DLD1 (cell line): ENCODE measurements around the gene TBC1D2B.
"Not testable (repeated sequence)": the region's sequence is repeated elsewhere in the genome, so short reads cannot be mapped to it uniquely, and the experiment has no call there.

ENCODE experiments used
- in situ Hi-C: cut with HindIII; loops from 2 replicates; pipeline ENCODE4 v1.10.0; 2017; ENCODE audit warnings: low sequenced_read_pairs

TBC1D2B gene

DNA sequence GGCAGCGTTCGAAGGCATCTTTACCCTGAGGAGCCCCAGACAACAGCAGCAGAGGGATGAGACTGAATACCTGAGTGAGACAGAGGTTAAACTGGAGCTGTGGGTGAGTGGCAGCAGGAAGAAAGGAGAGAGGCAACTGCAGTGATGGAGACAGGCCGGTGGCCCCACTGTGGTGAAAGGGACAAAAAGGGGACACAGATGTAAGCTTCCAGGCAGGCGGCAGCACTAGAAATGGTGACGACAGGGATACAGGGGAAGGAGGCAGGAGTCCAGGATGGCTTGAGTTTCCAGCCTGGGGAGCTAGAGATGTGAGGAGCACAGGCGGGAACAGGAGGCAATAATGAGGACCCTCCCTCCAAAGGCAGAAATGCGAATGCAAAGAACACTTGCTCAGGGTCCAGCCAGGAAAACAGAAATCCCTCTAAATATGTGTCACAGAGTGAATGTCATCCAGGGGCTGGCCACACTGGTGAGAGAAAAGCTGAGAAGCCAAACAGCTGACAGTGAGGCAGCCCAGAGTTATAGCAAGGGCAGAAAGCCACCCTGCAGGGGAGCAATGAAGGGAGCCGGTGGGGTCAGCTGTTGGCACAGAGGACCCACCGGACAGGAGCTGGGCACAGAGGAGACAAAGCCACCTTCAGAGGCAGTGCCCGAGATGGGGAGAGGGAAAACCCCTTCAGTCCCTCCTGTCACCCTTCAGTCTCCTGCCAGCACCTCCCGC, 70.1 kb downstream of the TBC1D2B start:
- in situ Hi-C loops, result no loop called here

DNA sequence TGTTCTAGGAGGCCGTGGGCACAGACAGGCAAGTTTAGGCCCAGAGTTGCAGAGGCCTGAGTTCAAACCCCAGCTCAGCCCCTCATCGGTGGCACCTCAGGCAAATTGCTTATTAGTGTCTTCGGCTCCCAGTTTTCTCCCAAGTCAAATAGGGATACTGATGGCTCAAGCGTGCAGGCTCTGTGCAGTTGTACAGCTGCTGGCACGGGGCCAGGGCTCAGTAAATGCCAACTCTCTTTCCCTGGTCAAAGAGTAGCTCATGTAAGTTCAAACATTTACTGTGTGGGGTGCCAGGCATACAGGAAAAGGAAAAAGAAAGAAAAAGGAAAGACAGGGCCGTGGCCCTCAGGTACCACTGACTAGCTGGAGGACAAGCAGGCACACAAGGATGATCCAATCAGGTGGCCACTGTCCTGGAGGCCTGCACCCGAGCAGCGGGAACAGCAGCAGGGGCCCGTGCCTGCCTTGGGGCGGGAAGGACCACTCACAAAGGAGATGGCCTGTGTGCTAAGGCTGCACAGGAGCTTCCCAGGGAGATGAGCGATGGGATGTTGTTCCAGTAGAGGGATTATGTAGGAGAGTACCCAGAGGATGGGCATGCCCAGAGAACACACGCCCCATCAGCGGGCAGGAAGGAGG, 70.8 kb downstream of the TBC1D2B start:
- in situ Hi-C loops, result no loop called here

DNA sequence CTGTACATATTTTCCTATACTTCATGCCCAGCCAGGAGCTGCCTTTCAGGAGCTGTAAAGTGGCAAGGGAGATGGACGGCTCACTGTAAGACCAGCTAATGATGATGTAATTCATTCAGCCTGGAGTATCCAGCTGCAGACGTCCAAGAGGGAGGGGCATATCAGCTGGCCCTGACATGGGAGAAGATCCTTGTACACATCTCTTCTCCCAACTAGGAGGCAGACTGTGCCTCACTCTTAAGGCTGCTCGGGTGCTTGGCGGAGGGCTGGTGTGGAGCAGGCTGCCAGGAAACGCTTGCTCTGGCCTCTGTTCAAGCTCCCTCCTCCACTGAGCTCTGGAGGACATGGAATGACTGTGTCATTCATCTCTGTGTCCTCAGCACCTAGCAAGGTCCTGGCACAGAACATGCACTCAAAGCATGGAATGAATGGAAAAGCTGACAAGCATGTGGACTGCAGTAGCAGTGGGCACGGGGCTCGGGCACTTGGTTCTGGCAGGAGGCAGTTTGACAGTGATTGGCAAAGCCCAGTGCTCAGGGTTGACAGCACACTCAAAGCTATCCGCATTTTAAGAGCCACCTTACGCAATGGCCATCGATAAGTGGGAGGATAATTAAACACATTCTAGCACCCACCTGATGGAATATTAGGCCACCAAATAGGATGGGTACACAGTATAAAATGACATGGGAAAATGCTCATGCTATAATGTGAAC, 72.4 kb downstream of the TBC1D2B start:
- in situ Hi-C loops, result no loop called here

DNA sequence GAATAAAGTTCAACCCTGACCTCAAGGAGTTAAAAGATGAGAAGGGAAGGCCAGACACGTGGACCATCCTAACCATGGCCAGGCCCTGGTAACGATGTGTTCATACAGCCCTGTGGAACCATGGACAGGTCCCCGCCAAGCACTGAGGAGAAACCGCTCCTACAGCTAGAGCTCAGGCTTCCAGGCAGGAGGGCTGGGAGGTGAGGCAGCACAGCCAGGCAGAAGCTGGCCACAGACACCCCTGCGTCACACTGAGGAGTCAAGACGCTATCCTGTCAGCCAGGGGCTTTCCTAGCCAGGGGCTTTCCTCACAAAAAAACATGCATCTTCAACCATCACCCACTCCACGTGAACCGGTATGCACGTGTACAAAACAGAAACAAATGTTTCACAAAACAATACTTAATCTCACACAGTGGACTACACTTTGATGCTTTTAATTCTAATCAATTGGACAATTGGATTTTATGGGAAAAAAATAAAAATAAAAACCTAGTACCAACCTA, 73.2 kb downstream of the TBC1D2B start:
- in situ Hi-C loops, result no loop called here

DNA sequence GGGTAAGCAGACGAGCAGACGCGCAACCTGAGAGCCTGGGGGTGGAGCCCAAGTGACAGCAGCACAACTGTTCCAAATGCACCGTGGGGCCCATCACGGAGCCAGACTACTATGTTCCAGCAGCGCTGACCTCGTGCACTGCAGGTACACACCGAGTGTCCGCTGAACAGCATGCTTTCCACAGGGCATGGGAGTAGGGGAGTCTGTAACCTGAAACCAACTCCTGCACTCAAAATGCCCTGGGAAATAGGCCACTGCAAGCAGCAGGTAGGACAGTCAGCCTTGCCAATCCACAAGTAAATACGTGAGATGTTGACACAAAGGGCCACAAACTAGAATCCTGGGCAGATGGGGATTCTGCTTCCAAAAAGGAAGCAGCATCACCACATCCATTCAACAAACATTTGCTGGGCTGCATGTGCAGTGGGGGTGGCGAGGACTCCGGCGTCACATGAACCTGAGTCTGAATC, 73.9 kb downstream of the TBC1D2B start:
- in situ Hi-C loops, result no loop called here

DNA sequence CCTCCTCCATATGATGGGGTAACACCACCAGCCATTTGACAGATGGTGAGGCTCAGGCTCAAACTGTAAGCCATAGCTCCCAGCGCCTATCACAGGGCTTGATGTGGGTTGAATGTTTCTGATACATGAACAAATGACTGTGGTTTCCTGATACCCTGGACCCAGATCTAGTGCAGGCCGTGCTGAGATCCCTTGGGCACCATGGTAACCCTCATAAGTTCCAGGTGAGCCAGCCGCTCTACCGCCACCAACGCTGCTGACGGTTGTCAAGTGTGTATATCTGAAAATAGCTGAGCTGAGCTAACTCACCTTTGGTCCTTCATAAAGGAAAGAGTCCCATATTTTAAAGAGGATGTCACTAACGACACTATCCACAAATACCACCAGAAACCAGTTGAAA, 74.5 kb downstream of the TBC1D2B start:
- in situ Hi-C loops, result no loop called here

DNA sequence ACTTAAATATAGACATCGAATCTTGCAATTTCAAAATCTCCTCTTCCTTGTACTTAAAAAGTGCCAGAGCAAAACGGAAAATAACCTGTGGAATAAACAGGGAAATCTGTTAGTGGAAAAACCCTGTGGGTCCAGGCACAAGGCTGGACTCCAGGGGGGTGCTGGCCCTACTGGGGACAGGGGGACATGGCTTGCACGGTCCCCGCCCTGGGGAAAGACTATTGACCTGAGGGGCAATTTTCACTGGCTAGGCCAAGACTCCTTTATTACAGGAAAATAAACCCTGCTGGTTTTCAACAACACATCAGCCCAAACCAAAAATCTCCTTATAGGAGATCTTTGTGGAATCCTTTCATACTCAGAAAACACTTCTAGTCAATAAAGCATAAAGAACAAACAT, 75.9 kb downstream of the TBC1D2B start:
- in situ Hi-C loops, result no loop called here

DNA sequence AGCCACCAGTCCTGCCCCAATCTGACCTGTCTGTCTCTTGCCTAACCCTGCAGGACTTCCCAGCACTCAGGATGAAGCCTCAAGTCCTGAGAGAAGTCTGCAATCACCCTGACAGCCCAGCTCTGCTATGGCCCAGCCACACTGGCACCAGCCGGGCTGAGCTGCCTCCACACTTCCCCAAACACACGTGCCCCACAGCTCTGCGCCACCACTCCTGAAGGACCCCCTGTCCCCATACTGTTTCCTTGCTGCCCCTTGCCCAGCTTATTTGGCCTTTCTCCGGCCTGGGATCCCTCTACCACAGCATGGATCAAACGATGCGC, 76.6 kb downstream of the TBC1D2B start:
- in situ Hi-C loops, result no loop called here

DNA sequence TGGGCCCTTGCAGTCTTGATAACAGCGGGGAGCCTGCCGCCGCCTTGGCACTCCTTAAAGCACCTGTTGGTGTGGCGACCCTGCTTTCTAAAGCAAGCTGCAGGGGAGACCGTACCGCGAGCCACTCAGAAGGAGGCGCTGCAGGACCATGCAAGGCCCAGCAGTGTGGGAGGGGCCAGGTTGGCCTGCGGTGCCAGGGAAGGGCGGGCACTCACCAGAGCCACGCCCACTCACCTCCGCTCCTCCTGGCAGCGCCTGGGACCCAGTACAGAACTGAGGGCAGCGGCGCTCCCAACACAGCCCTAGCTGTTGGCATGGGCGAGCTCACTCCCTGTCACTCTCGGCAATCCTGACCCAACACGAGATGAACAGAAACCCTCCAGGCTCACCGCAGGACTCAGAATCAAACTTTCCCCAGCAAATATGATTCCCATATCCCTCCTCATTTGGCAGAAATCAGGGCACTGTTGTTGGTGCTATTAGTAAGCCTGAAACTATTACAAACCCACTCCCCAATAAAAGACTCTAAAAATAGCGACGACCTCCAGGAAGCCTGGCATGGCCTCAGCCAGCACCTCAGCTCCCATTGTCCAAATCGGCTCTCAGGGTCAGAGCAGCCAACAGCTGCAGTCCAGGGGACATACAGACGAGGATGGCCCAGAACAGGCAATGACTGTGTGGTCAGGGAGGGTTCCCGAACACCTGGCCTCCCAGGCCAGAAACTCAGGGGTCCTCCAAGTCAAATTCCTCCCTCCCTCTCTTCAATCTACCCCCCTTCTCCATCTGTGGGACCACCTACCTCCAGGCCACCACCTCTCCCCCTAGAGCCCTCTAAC, 77.2 kb downstream of the TBC1D2B start:
- in situ Hi-C loops, result no loop called here

DNA sequence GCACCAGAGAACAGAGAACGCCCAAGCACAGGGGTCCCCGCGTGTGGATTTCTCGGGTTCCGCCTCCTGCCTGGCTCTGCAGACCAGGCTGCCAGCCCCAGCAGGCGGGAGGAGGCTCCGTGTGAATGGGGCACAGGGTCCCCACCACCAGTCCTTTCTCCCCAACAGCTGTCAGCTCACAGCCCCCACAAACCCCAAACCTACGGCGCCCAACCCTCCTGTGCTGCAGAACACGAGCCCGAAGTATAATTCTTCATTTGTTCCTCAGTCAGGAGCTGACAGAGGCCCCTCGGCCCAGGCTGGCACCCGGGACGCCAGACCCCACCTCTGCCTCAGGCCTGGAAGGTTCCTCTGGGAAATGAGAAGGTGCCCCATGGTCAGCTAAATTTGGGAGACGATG, 78.0 kb downstream of the TBC1D2B start:
- in situ Hi-C loops, result no loop called here

DNA sequence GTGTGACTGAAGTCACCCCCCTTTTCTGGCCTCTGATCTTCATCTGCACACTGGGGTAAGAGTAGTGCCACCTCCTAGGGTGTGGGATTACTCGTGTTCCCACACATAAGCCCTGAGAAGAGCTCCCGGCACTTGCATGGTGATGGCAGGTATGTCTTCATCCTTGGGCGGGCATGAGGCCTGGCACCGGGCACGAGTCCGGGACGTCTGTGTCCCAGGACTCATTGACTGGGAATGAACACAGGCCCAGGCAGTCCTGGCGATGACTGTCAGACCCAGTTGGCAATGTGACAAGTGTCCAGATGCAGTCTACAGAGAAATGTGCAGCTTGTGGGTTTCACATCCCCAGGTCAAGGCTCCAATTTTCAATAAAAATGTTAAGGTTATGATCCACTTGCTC, 78.9 kb downstream of the TBC1D2B start:
- in situ Hi-C loops, result no loop called here

DNA sequence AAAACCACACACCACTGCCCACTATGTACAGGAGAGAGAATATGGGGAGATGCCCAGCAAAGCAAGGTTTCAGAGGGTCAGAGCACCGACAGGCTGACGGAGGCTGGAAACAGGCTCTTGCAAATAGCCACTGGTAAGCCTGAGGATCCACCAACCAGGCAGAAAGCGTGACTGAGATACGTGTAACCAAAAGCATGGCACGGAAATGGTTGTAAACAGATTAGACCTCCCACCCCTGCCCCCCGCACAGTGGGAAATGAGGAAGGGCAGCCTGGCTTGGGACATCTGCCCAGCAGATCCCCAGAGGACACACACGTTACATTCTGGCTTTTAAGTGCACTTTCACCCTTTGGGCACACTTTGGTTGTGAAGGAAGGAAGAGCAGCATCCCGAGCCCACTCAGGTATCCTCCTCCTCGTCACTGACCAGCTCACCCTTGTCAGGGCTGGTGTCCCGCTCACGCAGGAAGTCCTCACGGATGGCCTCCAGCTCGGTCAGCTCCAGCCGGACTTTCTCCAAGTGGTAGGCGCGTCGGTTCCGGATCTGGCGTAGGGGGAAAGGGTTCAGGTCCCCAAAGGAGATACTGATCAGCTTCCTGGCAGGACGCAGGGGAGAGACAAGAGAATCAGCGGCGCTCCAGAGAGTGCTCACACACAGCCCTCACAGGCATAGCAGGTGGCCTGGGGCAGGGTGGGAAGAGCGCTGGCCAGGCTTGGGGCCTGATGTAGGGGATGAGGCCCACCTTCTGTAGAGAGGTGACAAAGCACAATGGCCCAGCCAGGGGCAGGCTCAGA, 79.6 kb downstream of the TBC1D2B start:
- in situ Hi-C loops, result not testable (repeated sequence)

DNA sequence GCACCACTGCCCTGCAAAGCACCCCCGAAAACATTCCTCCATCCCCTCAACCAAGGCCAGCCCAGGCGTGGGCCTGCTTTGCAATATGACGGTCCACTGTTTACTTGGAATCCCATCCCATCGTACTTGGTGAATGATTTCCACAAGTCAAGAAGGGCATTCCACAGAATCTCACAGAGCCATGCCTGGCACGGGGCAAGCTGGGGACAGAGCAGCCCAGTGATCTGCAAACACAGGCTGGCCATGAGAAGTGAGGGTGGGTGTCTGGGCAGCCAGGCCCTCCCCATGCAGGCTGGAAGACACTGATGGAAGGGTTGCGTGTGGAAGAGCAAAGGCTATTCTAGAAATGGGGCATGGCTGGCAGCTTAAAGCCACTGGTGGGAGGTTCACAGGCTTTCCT, 80.3 kb downstream of the TBC1D2B start:
- in situ Hi-C loops, result not testable (repeated sequence)

DNA sequence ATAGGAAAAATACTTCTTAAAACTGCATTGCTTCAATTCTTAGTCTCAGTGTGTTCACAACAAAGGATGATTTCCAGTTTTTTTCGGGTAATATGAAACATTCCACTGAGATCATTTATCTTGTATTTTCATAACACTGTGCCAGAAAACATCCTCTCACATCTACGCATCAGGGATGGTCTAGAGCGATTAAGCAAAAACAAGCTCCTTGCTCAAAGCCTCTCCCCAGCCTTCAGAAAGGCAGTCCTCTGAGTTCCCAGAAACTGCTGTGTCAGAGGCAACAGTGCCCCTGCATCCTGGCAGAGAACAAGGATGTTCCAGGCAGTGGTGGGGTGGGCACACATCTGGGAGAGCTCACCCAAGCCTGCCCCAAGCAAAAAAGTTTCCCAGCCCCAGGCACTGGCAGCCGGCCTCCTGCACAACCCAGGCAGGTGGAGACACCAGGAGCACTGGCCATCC, 80.8 kb downstream of the TBC1D2B start:
- in situ Hi-C loops, result not testable (repeated sequence)

DNA sequence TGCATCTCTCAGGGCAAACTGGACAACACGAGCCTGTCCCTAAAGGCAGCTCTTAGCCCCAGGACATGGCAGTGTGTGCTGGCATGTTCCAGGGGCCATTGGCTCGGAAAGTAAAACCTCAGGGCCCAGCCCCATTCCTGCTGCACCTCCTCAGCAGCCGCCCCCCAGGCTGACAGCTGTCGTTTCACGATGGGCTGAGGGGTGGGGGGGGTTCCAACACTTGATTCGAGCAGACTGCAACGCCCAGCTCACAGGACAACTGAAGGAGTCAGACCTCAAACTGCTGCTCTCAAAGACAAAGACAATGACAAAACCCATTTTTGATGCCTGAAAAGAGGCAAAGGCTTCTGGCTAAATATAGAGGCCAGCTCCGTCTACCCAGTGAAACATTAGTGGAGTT, 81.3 kb downstream of the TBC1D2B start:
- in situ Hi-C loops, result not testable (repeated sequence)

DNA sequence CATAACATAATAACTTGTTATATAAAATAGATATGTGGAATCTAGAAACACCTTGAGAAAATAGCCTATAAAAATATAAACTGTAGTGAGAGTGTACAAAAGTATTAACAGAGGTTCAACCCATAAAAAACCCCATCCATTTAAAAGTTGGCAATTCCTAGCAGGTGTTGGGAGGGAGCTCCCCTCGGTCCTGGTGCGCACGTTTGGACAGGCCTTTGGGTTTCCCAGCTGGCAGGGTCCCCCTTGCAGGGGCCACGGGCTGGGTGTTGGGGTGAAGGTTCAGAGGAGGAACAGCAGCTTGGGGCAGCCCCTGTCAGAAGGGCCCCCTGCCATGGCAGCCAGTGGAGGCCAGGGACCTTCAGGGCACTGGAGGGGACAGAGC, 82.0 kb downstream of the TBC1D2B start:
- in situ Hi-C loops, result not testable (repeated sequence)

DNA sequence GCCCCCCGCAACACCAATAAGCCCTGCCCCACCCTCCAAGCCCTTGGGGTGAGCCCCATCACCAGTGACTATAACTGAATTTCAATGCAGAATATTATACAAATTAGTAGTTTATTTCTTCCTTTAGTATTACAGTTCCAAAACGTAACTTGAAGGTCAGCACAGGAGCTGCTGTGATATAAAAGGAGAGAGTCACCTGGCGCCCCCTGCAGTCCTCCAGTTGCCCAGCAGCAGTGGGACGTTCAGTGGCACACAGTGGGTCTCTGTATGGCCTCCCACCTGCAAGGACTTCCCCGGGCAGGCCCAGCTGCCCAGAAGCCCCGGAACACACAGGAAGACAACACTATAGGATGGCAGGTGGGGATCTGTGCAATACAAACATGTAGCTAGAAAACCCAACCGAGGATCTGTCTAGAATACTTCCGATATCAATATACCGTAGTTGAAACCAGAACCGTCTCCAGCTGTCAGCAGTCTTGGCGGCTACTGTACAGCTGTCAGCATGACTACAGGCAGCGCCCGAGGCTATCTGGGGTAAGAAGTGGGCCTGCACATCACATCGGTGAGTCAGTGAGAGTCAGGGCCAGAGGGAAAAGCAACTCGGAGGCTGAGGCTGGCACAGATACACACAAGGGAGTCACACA, 82.5 kb downstream of the TBC1D2B start:
- in situ Hi-C loops, result not testable (repeated sequence)

DNA sequence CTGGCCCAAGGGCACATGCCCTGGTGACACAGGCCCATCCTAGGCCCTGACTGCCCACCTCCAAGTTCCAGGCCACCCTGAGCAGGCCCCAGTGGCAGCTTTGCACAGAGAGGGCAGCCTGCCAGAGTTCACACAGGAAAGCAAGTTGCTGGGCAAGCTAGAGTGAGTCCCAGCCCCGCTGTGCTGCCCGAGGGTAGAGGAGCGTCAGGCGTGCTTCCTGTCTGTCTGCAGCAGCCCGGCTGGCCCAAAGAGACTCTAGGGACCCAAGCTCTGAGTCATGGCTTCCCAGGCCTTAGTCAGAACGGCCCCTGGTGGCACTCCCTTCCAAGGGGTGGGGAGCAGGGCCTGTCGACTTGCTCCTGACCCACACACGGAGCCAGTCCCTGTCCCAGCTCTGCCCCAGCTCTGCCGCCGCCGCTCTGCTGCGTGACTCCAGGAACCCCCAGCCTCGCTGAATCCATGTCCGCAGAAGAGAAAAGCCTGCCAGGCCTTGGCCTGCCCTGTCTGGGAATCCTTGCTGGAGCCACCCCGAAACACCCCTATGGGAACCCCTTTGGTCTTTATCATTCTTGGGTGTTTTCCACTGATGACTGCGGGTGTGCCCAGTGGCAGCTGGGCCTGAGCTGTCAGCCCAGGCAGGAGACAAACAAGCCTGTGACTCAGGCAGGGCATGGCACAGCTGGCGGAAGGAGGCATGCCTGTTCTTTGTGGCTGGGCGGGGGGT, 83.4 kb downstream of the TBC1D2B start:
- in situ Hi-C loops, result not testable (repeated sequence)

DNA sequence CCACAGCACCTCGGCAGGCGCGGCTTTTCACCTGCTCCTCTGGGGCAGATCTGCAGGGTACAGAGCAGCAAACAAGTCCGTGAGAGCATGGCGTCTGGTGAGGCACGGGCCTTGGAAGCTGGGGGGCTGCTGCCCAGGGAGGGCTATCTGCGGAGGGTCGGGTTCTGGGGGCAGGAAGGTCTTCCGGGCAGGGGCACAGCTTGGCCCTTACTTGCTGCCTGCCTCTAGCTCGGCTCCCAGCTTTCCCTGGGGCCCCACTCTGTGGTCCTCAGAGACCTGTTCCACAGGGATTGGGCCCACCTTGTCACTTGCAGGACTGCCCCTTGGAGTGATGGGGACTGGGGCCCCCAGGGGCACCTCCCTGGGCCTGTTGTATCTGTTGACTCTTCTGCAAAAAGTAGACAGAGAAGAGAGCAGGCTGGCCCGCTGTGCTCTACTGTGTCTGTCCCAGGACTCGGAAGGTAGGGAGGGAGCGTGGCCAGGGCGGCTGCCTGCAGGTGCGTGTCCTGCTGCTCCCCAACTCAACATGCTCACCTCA, 84.1 kb downstream of the TBC1D2B start:
- in situ Hi-C loops, result no loop called here
